Activated CD4-positive, alpha-beta T cell treated with anti-CD3 and anti-CD28 coated beads, Interleukin-2, amount 10 ng/mL, durations not matched to agents 7 days and 5 days (primary cell): ENCODE measurements around the gene PTGDR2. TPM values are rescaled to one million over a fixed set of nuclear protein-coding genes. Genes with fewer than 3 reads are reported as not detected.

Experiments used
- CTCF ChIA-PET: fragments of 350-600 bp; sonication (Branson Sonifier 250); formaldehyde crosslinking; loops from one replicate; lab custom pipeline; 2021; ENCODE audit warnings: antibody characterized with exemption; lab: Charles Lee
- POLR2A ChIA-PET: fragments of 350-600 bp; sonication (Branson Sonifier 250); formaldehyde crosslinking; loops from one replicate; lab custom pipeline; 2021; ENCODE audit warnings: antibody characterized with exemption; lab: Charles Lee
- DNase-seq: peaks from one replicate; pipeline ENCODE4 v3.0.0-alpha.2; 2020
- H3K27ac Mint-ChIP-seq: one replicate; pipeline ENCODE4 v1.8.0; 2021; ENCODE audit warnings: mild to moderate bottlenecking, moderate library complexity, mixed read lengths
- H3K27me3 Mint-ChIP-seq: one replicate; pipeline ENCODE4 v1.8.0; 2021; ENCODE audit warnings: mixed read lengths
- H3K36me3 Mint-ChIP-seq: one replicate; pipeline ENCODE4 v1.8.0; 2021; ENCODE audit warnings: low read depth, mixed read lengths
- H3K4me1 Mint-ChIP-seq: one replicate; pipeline ENCODE4 v1.8.0; 2021; ENCODE audit warnings: mixed read lengths
- H3K4me3 Mint-ChIP-seq: one replicate; pipeline ENCODE4 v1.8.0; 2021; ENCODE audit warnings: mild to moderate bottlenecking, moderate library complexity, mixed read lengths
- H3K9me3 Mint-ChIP-seq: one replicate; pipeline ENCODE4 v1.8.0; 2021; ENCODE audit warnings: mixed read lengths
- total RNA-seq, 2 experiments: library from RNA; stranded (reverse); gene quantifications; one replicate each; pipeline ENCODE4 v1.2.3, GENCODE V29; 2021

Gene PTGDR2
- total RNA-seq, 2 experiments from 2014 or later, result 1.3 to 1.4 TPM

DNA sequence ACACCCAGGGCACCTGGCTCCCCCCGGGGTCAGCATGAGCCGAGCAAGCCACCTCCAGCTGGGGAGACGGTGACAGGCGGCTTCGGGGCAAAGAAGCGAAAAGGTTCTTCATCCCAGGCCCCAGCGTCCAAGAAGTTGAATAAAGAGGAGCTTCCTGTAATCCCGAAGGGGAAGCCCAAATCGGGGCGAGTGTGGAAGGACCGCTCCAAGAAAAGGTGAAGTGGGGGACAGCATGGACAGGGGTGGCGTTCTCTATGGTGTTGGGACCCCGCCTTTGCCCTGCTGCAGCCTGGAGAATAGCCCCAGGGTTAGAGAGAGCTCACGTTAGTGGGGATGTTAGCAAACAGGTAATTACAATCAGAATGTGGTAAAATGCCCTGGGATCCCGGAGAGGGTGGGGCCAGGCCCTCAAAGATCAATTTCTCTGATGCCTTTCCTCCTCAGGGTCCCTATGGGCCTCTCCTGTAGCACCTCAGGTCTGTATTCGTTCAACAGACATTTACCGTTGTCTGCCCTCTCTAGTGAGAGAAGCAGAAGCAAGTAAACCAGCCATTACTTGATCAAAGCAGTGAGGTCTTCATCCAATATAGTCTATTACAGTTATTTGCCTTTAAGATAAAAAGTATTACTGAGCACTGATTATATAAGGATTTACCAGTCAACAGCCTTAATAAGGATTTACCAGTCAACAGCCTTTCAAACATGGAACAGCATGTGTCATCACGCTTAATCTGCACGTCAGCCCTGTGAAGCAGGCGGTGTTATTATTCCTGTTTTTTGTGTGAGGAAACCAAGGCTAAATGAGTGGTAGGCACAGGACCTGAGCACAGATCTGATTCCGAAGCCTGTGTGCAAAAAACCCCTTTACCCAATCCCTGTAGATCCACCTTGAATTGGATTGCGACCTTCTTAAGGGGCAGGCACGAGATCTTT lies 12.8 kb downstream of the PTGDR2 start:
- Mint-ChIP-seq H3K36me3 (peaks cover 4% of the 10 kb centered on the region), H3K4me3 (peak overlapping the region; percentile 84), H3K27me3 (no peaks in the 10 kb centered on the region), H3K27ac (peak overlapping the region; percentile 97), H3K9me3 (no peaks in the 10 kb centered on the region), H3K4me1 (peaks cover 41% of the 10 kb centered on the region)
- CTCF ChIA-PET, result interaction anchor here (0.8 to 2.0 kb wide), 5 partner anchors 9 to 27 kb away, joined by 3 to 13 read pairs (median 4); no protein-coding TSS in a partner anchor
- POLR2A ChIA-PET, result no interaction called here
- DNase-seq, result no peak

- H3K27me3 Mint-ChIP-seq, result no peaks in the 10 kb centered on the region
- ChIA-PET CTCF (interaction anchor here (0.9 to 2.0 kb wide), 3 partner anchors 8 to 11 kb away, joined by 3 to 13 read pairs (median 4); no protein-coding TSS in a partner anchor), POLR2A (no interaction called here)
- peaks cover 4% of the 10 kb centered on the region for H3K36me3 Mint-ChIP-seq
- H3K9me3 Mint-ChIP-seq, result no peaks in the 10 kb centered on the region
- peak; percentile 97 for DNase-seq
- peak within 1 kb of the TSS; percentile 84 for H3K4me3 Mint-ChIP-seq
- peaks cover 45% of the 10 kb centered on the region for H3K4me1 Mint-ChIP-seq
- peak within 1 kb of the TSS; percentile 97 for H3K27ac Mint-ChIP-seq
Observed at GRCh38 chr11:60841797-60842667, 13.7 kb downstream of the PTGDR2 start, which contains the start of gene CCDC86. CCDC86 (plus strand) TSS chr11:60842113; CDS start chr11:60842125, 12 bp downstream.

DNA sequence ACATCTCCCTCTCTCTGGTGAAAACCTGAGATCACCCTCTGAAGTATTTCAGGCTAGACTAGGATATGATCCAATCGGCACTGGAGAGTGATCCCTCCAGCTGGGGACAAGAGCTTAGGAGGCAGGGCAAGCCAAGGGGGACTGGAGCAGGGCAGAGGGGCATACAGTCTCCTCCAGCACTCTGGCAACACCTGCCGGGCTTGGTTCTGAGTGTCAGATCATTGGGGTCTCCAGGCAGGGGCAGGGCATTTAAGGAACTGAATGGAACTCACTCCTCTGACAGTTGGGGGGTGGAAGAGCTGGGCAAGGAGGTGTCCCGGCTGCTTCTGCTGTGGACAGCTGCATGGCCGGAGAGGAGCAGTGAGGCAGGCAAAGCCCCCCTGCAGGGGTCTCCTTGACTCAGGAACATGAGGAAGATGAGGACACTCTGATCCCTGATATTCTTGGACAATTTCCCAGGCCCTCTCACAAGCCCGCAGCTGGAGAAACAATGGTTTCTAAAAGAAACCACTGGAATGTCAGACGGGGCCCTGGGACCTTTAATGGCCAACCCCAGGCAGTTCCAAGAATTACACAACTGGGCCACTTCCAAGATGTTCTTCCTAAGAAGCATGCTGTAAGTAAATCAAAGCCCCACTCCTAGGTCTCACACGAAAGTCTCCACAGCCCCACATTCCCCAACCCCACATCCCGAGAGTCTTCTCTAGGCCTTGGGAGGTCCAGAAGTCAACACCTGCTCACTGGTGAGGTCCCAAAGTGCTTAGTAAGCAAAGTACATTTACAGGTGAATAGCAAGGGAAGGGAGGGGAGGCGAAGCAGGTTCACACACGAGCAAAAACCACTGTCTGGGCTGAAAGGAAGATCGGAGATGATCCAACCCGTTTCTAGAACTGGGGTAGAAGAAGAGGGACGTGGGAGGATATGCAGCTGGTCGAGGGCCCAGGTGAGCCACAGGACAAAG lies 15.0 kb downstream of the PTGDR2 start:
- POLR2A ChIA-PET, result no interaction called here
- H3K36me3 Mint-ChIP-seq, result peaks cover 4% of the 10 kb centered on the region
- H3K4me3 Mint-ChIP-seq, result no peak overlapping the region

GRCh38 chr11:60838132-60838531 lies 17.6 kb downstream of the PTGDR2 start:
- Mint-ChIP-seq H3K36me3 (no peaks in the 10 kb centered on the region), H3K4me1 (peaks cover 41% of the 10 kb centered on the region), H3K9me3 (no peaks in the 10 kb centered on the region), H3K27me3 (no peaks in the 10 kb centered on the region), H3K27ac (no peak overlapping the region), H3K4me3 (no peak overlapping the region)
- ChIA-PET CTCF (interaction anchor here (4.1 kb wide), 1 partner anchor 49 kb away, joined by 18 read pairs; no protein-coding TSS in a partner anchor), POLR2A (no interaction called here)
- no peak for DNase-seq

More for the DNA sequence above, 15.0 kb downstream of the PTGDR2 start:
- DNase-seq, result no peak
- Mint-ChIP-seq H3K27me3 (no peaks in the 10 kb centered on the region), H3K9me3 (no peaks in the 10 kb centered on the region), H3K27ac (peak overlapping the region; percentile 97), H3K4me1 (peaks cover 50% of the 10 kb centered on the region)
- CTCF ChIA-PET, result interaction anchor here (1.4 to 2.6 kb wide), 2 partner anchors 9 to 75 kb away, joined by 3 to 13 read pairs; no protein-coding TSS in a partner anchor

DNA sequence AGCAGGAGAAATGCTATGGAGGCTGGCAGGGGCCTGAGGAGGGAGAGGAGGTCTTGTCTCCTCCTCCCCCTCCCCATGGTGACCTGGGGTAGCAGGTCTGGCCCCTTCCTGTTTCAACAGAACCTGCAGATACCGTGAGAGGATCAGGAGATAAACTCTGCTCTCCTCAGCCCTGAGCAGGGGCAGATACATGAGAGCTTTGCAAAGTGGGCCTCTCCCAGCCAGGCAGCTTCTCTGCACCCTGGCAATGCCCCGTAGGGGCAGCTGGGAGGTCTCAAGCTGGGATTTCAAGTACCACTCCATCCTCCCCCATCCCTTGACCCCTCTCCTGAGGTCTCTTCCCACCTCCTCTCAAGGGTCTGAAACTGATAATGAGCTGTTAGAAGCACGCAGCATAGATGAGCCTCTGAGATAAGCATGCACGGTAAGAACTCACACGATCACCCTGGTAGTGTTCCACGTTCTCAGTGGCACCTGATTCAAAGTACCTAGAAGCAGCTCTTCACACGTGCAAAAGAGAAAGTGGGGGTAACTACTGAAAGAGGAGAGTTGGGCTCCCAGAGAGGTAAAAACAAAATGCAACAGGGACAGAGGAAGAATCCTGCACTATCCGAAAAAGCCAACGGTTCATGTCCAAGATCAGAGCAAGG lies 18.8 kb downstream of the PTGDR2 start:
- ChIA-PET POLR2A (no interaction called here), CTCF (interaction anchor here (0.6 to 4.1 kb wide), 4 partner anchors 10 to 350 kb away, joined by 3 to 18 read pairs (median 3); no protein-coding TSS in a partner anchor)
- Mint-ChIP-seq H3K27me3 (peaks cover 8% of the 10 kb centered on the region), H3K36me3 (no peaks in the 10 kb centered on the region), H3K4me1 (peaks cover 35% of the 10 kb centered on the region), H3K9me3 (no peaks in the 10 kb centered on the region), H3K4me3 (no peak overlapping the region), H3K27ac (peak overlapping the region; percentile 39)
- no peak for DNase-seq

DNA sequence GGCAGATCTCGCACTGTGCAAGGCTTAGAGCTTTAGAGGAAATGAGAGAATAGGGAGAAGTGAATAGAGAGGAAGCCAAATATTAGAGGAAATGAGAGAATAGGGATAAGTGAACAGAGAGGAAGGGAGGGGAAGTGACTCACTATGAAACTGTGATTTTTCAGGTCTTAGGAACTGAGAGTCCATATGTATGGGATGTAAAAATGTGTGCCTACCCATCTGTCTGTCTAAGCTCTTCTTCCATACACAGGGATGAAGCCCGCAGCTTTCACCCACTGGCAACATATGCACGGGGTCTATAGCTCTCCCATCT lies 20.3 kb downstream of the PTGDR2 start:
- H3K36me3 Mint-ChIP-seq, result no peaks in the 10 kb centered on the region
- POLR2A ChIA-PET, result no interaction called here
- H3K4me1 Mint-ChIP-seq, result peaks cover 25% of the 10 kb centered on the region
- no peaks in the 10 kb centered on the region for H3K9me3 Mint-ChIP-seq
- H3K27ac Mint-ChIP-seq, result no peak overlapping the region
- H3K4me3 Mint-ChIP-seq, result no peak overlapping the region
- CTCF ChIA-PET, result interaction anchor here (1.4 to 1.6 kb wide), 2 partner anchors 14 to 52 kb away, joined by 5 to 6 read pairs; no protein-coding TSS in a partner anchor
- no peak for DNase-seq
- peaks cover 8% of the 10 kb centered on the region for H3K27me3 Mint-ChIP-seq

- Mint-ChIP-seq H3K4me3 (no peak overlapping the region), H3K9me3 (no peaks in the 10 kb centered on the region), H3K27me3 (peaks cover 8% of the 10 kb centered on the region), H3K36me3 (no peaks in the 10 kb centered on the region), H3K4me1 (peaks cover 25% of the 10 kb centered on the region), H3K27ac (no peak overlapping the region)
- POLR2A ChIA-PET, result no interaction called here
- CTCF ChIA-PET, result interaction anchor here (0.6 to 1.6 kb wide), 4 partner anchors 12 to 527 kb away, joined by 3 to 6 read pairs (median 4); partner anchors contain the start of gene TMEM138
- DNase-seq, result no peak
Observed at GRCh38 chr11:60834742-60835533, 20.8 kb downstream of the PTGDR2 start.

DNA sequence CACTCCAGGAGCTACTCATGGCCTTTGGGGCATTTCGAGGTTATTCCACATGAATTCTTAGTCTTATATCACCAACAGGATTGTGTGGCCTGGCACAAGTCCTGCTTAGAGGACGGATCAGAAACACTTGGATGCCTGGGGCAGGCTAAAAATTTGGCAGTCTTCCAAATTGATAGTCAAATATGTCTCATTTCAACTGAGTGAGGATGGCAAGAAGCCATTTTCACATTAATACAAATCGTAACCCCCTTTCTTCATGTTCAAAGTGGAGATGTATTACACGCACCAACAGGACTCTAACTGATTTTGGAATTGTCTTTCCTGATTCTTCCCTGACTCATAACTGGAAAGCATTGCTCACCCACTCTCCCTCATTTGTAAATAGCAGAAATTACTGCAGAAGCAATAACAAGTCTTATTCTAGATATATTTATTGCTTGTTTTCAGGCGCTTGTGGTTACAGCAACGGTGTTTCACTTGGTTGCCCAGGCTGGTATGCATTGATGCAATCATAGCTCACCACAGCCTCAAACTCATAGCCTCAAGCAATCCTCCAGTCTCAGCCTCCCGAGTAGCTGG lies 24.2 kb downstream of the PTGDR2 start:
- Mint-ChIP-seq H3K27me3 (peaks cover 8% of the 10 kb centered on the region), H3K9me3 (no peaks in the 10 kb centered on the region), H3K4me3 (no peak overlapping the region), H3K27ac (no peak overlapping the region), H3K36me3 (no peaks in the 10 kb centered on the region), H3K4me1 (peaks cover 17% of the 10 kb centered on the region)
- DNase-seq, result no peak
- POLR2A ChIA-PET, result no interaction called here
- CTCF ChIA-PET, result interaction anchor here (0.8 to 4.2 kb wide), 24 partner anchors 9 to 554 kb away, joined by 3 to 42 read pairs (median 4); partner anchors contain the start of genes CD6 and TMEM109

GRCh38 chr11:60831143-60831500 lies 24.6 kb downstream of the PTGDR2 start:
- no peak overlapping the region for H3K27ac Mint-ChIP-seq
- H3K9me3 Mint-ChIP-seq, result no peaks in the 10 kb centered on the region
- no peaks in the 10 kb centered on the region for H3K36me3 Mint-ChIP-seq
- H3K27me3 Mint-ChIP-seq, result peaks cover 8% of the 10 kb centered on the region
- no peak overlapping the region for H3K4me3 Mint-ChIP-seq
- POLR2A ChIA-PET, result no interaction called here
- peak; percentile 85 for DNase-seq
- H3K4me1 Mint-ChIP-seq, result peaks cover 17% of the 10 kb centered on the region
- CTCF ChIA-PET, result interaction anchor here (0.8 to 4.2 kb wide), 25 partner anchors 9 to 555 kb away, joined by 3 to 42 read pairs (median 4); partner anchors contain the start of genes CD6 and TMEM109

GRCh38 chr11:60830478-60831142 lies 25.1 kb downstream of the PTGDR2 start:
- ChIA-PET CTCF (interaction anchor here (0.9 to 4.2 kb wide), 22 partner anchors 9 to 440 kb away, joined by 3 to 42 read pairs (median 5); partner anchors contain the start of genes CD6 and TMEM109), POLR2A (no interaction called here)
- H3K27me3 Mint-ChIP-seq, result peaks cover 8% of the 10 kb centered on the region
- no peaks in the 10 kb centered on the region for H3K9me3 Mint-ChIP-seq
- no peaks in the 10 kb centered on the region for H3K36me3 Mint-ChIP-seq
- H3K4me3 Mint-ChIP-seq, result no peak overlapping the region
- H3K27ac Mint-ChIP-seq, result no peak overlapping the region
- peaks cover 13% of the 10 kb centered on the region for H3K4me1 Mint-ChIP-seq
- DNase-seq, result no peak
